GM12878 (cell line): Measurements from ENCODE around the gene L3HYPDH. TPM values are rescaled to one million over a fixed set of nuclear protein-coding genes. Genes with fewer than 3 reads are reported as not detected.

Experiments
- ATF3 ChIP-seq: IDR thresholded peaks from 2 replicates; pipeline ENCODE4 v1.6.1; 2011; ENCODE audit warnings: low read depth, mild to moderate bottlenecking, low read length, moderate library complexity, borderline replicate concordance; ENCODE audit errors: extremely low read depth
- BCLAF1 ChIP-seq: fragments of 450-650 bp; IDR thresholded peaks from 2 replicates; pipeline ENCODE4 v1.6.1; 2017; ENCODE audit warnings: antibody characterized with exemption, mild to moderate bottlenecking, moderate library complexity
- E2F8 ChIP-seq: fragments of 450-650 bp; IDR thresholded peaks from 2 replicates; pipeline ENCODE4 v1.6.1; 2018; ENCODE audit warnings: mild to moderate bottlenecking, low read depth, moderate library complexity; ENCODE audit not compliant: partially characterized antibody
- EGR1 ChIP-seq, 2 experiments: IDR thresholded peaks; 1 replicate in 1 of 2; 2 replicates in 1 of 2; pipeline ENCODE4 v1.6.1; 2011 to 2012; ENCODE audit warnings: low read depth in 2 of 2, low read length in 2 of 2, borderline replicate concordance in 1 of 2, mild to moderate bottlenecking in 1 of 2, moderate library complexity in 1 of 2
- IKZF1 ChIP-seq: fragments of 450-650 bp; conservative IDR thresholded peaks from 2 replicates; pipeline ENCODE4 v1.6.1; 2017; ENCODE audit warnings: antibody characterized with exemption, mild to moderate bottlenecking
- MYC ChIP-seq: IDR thresholded peaks from 2 replicates; pipeline ENCODE4 v1.6.1; 2011; ENCODE audit warnings: mild to moderate bottlenecking, low read length, moderate library complexity, inconsistent platforms; ENCODE audit not compliant: insufficient read depth, insufficient replicate concordance, insufficient read length, severe bottlenecking
- NBN ChIP-seq: fragments of 450-650 bp; IDR thresholded peaks from 2 replicates; pipeline ENCODE4 v1.6.1; 2016
- NFYA ChIP-seq: IDR thresholded peaks from 2 replicates; pipeline ENCODE4 v1.6.1; 2011; ENCODE audit warnings: low read depth, mild to moderate bottlenecking, low read length, improper control_type of control experiment, borderline replicate concordance
- NKRF ChIP-seq: fragments of 450-650 bp; conservative IDR thresholded peaks from 2 replicates; pipeline ENCODE4 v1.6.1; 2017; ENCODE audit warnings: mild to moderate bottlenecking, moderate library complexity
- PBX3 ChIP-seq: IDR thresholded peaks from 2 replicates; pipeline ENCODE4 v1.6.1; 2011; ENCODE audit warnings: mild to moderate bottlenecking, low read depth, low read length, moderate library complexity; ENCODE audit not compliant: insufficient replicate concordance
- POLR2AphosphoS2 ChIP-seq: IDR thresholded peaks from 2 replicates; pipeline ENCODE4 v1.6.1; 2011; ENCODE audit warnings: low read depth, mild to moderate bottlenecking, low read length, improper control_type of control experiment, moderate library complexity
- RCOR1 ChIP-seq: conservative IDR thresholded peaks from 2 replicates; pipeline ENCODE4 v1.6.1; 2012; ENCODE audit warnings: low read depth, low read length, improper control_type of control experiment
- SMARCA5 ChIP-seq: fragments of 450-650 bp; IDR thresholded peaks from 2 replicates; pipeline ENCODE4 v1.6.1; 2017; ENCODE audit warnings: mild to moderate bottlenecking
- SREBF1 ChIP-seq: IDR thresholded peaks from 2 replicates; pipeline ENCODE4 v1.6.1; 2012; ENCODE audit warnings: mild to moderate bottlenecking, low read length
- SRF ChIP-seq, 2 experiments: IDR thresholded peaks; 2 replicates each; pipeline ENCODE4 v1.6.1; 2011; ENCODE audit warnings: low read depth in 2 of 2, low read length in 2 of 2, mild to moderate bottlenecking in 1 of 2, moderate library complexity in 1 of 2
- TBL1XR1 ChIP-seq: IDR thresholded peaks from 2 replicates; pipeline ENCODE4 v1.6.1; 2012; ENCODE audit warnings: low read depth, low read length, improper control_type of control experiment
- TCF3 ChIP-seq: IDR thresholded peaks from 2 replicates; pipeline ENCODE4 v1.6.1; 2012; ENCODE audit warnings: low read depth, mild to moderate bottlenecking, low read length, borderline replicate concordance; ENCODE audit not compliant: insufficient read depth
- ZNF207 ChIP-seq: fragments of 450-650 bp; IDR thresholded peaks from 2 replicates; pipeline ENCODE4 v1.6.1; 2014; ENCODE audit warnings: antibody characterized with exemption, mild to moderate bottlenecking, borderline replicate concordance
- ZNF24 ChIP-seq: fragments of 450-650 bp; IDR thresholded peaks from 2 replicates; pipeline ENCODE4 v1.6.1; 2017; ENCODE audit warnings: antibody characterized with exemption, mild to moderate bottlenecking
- polyA plus RNA-seq, 11 experiments: library from polyadenylated mRNA; depleted of rRNA in 4 of 11; unstranded in 6 of 11; stranded (reverse) in 5 of 11; fragments of >200 nt; fragmentation: Nextera tagmentation in 4 of 11; fragmentation: Illumina TruSeq in 1 of 11; extraction: Ambion mirVana in 4 of 11; extraction: Trizol in 1 of 11; gene quantifications; 1 replicate in 1 of 11; 2 replicates in 10 of 11; pipeline versions ENCODE4 v1.2.1 to v1.2.3, GENCODE V29; 2011 to 2016; ENCODE audit warnings: inconsistent platforms in 2 of 11, missing spikeins in 2 of 11, low read depth in 1 of 11
- total RNA-seq, 4 experiments: library from RNA; depleted of rRNA in 3 of 4; stranded (reverse); fragments of >200 nt in 3 of 4; fragmentation: Illumina TruSeq in 1 of 4; extraction: Trizol in 1 of 4; gene quantifications; 2 replicates each; pipeline versions ENCODE4 v1.2.1 to v1.2.3, GENCODE V29; 2013 to 2021

The L3HYPDH gene
- total and polyA plus RNA-seq, 10 of the 15 experiments (the other 5 are each of a cell fraction or from before 2014, with no cell fraction given) = 11.5 to 27.8 (median 15.8) TPM

- TF ChIP-seq E2F8 (no peak), PBX3 (no peak), NBN (peak; percentile 80; the same call in 1 of the 2 replicates), ATF3 (no peak), SMARCA5 (peak; percentile 94; the same call in 1 of the 2 replicates), TCF3 (no peak; the same call in 1 of the 2 replicates), NKRF (peak; percentile 96), BCLAF1 (no peak), ZNF24 (peak; percentile 63; the same call in 1 of the 2 replicates), NFYA (no peak), POLR2AphosphoS2 (0 out of 2 replicates have a peak, but pooled peaks have one; percentile 25), SRF (IDR thresholded peaks at IDR 0.05; ENCODE audit: low read depth in 2 of 2, low read length in 2 of 2) (0 out of 4 replicates have a peak, but pooled peaks of 1 of the 2 experiments have one; percentile 4), TBL1XR1 (no peak), MYC (peak; percentile 97), EGR1 (IDR thresholded peaks at IDR 0.05; ENCODE audit: borderline replicate concordance in 1 of 2, low read depth in 2 of 2, low read length in 2 of 2) (0 out of 3 replicates have a peak, but pooled peaks of 1 of the 2 experiments have one; percentile 21), RCOR1 (no peak), ZNF207 (peak; percentile 83), IKZF1 (peak; percentile 88), SREBF1 (no peak)
Observed at GRCh38 chr14:59483819-59484638, at the start of gene L3HYPDH, which contains the start of gene JKAMP (continued).
